ENCODE data around the gene TMEM204.

Gene TMEM204

GRCh38 chr16:1506494-1507213, 26.8 kb upstream of the TMEM204 start:
- H3K4me3 ChIP-seq (ENCODE audit: low read depth, low read length) = no peak overlapping the region
- no peaks in the 10 kb centered on the region for H3K79me2 ChIP-seq
- no peak overlapping the region for H3K9ac ChIP-seq
- no peak overlapping the region for H2AFZ ChIP-seq
- no peak for TF ChIP-seq CTCF (IDR thresholded peaks at IDR 0.05)
- H3K4me1 ChIP-seq = no peaks in the 10 kb centered on the region
- H3K27ac ChIP-seq = no peak overlapping the region
- H3K9me3 ChIP-seq (ENCODE audit: control insufficient read depth, low read length) = no peaks in the 10 kb centered on the region
- H3K4me2 ChIP-seq (ENCODE audit: low read length) = no peak overlapping the region
- no peaks in the 10 kb centered on the region for H3K27me3 ChIP-seq (ENCODE audit: control insufficient read depth, insufficient read depth, low read length)
- no peaks in the 10 kb centered on the region for H3K36me3 ChIP-seq (ENCODE audit: control insufficient read depth, insufficient read depth, low read length)

- Histone ChIP-seq H3K36me3 (ENCODE audit: control insufficient read depth, insufficient read depth, low read length) (no peaks in the 10 kb centered on the region), H3K27ac (no peak overlapping the region), H3K4me2 (ENCODE audit: low read length) (no peak overlapping the region), H3K27me3 (ENCODE audit: control insufficient read depth, insufficient read depth, low read length) (no peaks in the 10 kb centered on the region), H3K79me2 (no peaks in the 10 kb centered on the region), H3K4me3 (ENCODE audit: low read depth, low read length) (no peak overlapping the region), H3K9me3 (ENCODE audit: control insufficient read depth, low read length) (no peaks in the 10 kb centered on the region), H3K9ac (no peak overlapping the region), H2AFZ (no peak overlapping the region), H3K4me1 (no peaks in the 10 kb centered on the region)
- TF ChIP-seq CTCF (IDR thresholded peaks at IDR 0.05) = no peak
Measured at GRCh38 chr16:1508494-1509187, 24.8 kb upstream of the TMEM204 start.

- H3K27ac ChIP-seq = no peak overlapping the region
- no peaks in the 10 kb centered on the region for H3K9me3 ChIP-seq (ENCODE audit: control insufficient read depth, low read length)
- no peak overlapping the region for H3K4me3 ChIP-seq (ENCODE audit: low read depth, low read length)
- H3K79me2 ChIP-seq = no peaks in the 10 kb centered on the region
- H3K27me3 ChIP-seq (ENCODE audit: control insufficient read depth, insufficient read depth, low read length) = no peaks in the 10 kb centered on the region
- H3K4me1 ChIP-seq = no peaks in the 10 kb centered on the region
- H3K4me2 ChIP-seq (ENCODE audit: low read length) = no peak overlapping the region
- no peak overlapping the region for H2AFZ ChIP-seq
- no peak overlapping the region for H3K9ac ChIP-seq
- H3K36me3 ChIP-seq (ENCODE audit: control insufficient read depth, insufficient read depth, low read length) = no peaks in the 10 kb centered on the region
- no peak for TF ChIP-seq CTCF (IDR thresholded peaks at IDR 0.05)
Measured at GRCh38 chr16:1509307-1510221, 23.9 kb upstream of the TMEM204 start.

- TF ChIP-seq CTCF (IDR thresholded peaks at IDR 0.05) = no peak
- Histone ChIP-seq H3K27me3 (ENCODE audit: control insufficient read depth, insufficient read depth, low read length) (no peaks in the 10 kb centered on the region), H3K4me1 (no peaks in the 10 kb centered on the region), H3K4me3 (ENCODE audit: low read depth, low read length) (no peak overlapping the region), H2AFZ (no peak overlapping the region), H3K27ac (no peak overlapping the region), H3K79me2 (no peaks in the 10 kb centered on the region), H3K4me2 (ENCODE audit: low read length) (no peak overlapping the region), H3K36me3 (ENCODE audit: control insufficient read depth, insufficient read depth, low read length) (no peaks in the 10 kb centered on the region), H3K9ac (no peak overlapping the region), H3K9me3 (ENCODE audit: control insufficient read depth, low read length) (no peaks in the 10 kb centered on the region)
Measured at GRCh38 chr16:1510272-1510671, 23.2 kb upstream of the TMEM204 start.

Data from parathyroid adenoma (tissue), 2 donors.